ENCODE measurements around the gene PABPN1L.

DNA sequence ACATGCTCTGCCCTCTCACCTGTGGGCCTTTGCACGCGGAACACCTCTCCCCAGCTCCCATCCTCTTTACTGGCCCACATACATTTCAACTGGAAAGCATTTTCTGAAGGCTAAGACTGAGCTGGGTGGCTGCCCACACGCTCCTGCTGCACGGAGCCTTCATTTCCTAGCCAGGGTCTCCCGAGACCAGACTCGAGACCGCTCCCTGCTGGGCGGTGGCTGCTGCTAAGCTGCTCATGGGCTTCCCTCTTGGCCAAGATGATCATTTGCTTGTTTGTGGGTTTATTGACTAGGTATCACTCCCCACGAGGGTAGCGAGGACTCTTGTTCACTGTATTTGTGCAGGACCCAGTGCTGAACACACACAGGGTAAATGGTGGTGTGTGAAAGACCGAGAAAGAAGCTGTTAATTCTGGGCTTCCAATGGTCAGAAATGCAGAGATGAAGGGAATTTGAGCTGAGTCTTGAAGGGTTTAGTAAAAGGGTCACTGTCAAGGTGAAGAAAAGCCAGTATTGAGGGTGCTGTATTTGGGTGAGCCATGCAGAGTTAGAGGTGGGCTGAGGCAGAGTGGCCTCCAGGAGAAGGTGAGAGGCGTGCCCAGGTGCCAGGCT, 8.6 kb downstream of the PABPN1L start:
- TF ChIP-seq CTCF (conservative IDR thresholded peaks at IDR 0.05), result peak; percentile 85
- no peak for TF ChIP-seq ZFX (IDR thresholded peaks at IDR 0.05)

All from C4-2B (cell line).